Stimulated activated memory B cell treated with anti-CD40 and anti-IgM and Interleukin-4, amounts not matched to agents 10 μg/mL and 1 μg/mL and 100 μg/mL, for 72 hours (primary cell): ENCODE results near the gene GGN.
A peak's percentile ranks its signal among the peaks of the same experiment; 100 is the strongest.
"Not testable (repeated sequence)": the region's sequence is repeated elsewhere in the genome, so short reads cannot be mapped to it uniquely, and the experiment has no call there.

Experiments
- ATAC-seq: fragments of 150-1000 bp; cut with Tn5 transposase; 2 replicates; pipeline ENCODE4 v1.10.0; 2021
- H3K27ac Mint-ChIP-seq: one replicate; pipeline ENCODE4 v1.8.0; 2022; ENCODE audit warnings: mild to moderate bottlenecking, mixed read lengths
- H3K27me3 Mint-ChIP-seq: one replicate; pipeline ENCODE4 v1.8.0; 2022; ENCODE audit warnings: mixed read lengths
- H3K36me3 Mint-ChIP-seq: one replicate; pipeline ENCODE4 v1.8.0; 2022; ENCODE audit warnings: mixed read lengths
- H3K4me1 Mint-ChIP-seq: one replicate; pipeline ENCODE4 v1.8.0; 2022; ENCODE audit warnings: mixed read lengths
- H3K4me3 Mint-ChIP-seq: one replicate; pipeline ENCODE4 v1.8.0; 2022; ENCODE audit warnings: mild to moderate bottlenecking, moderate library complexity, mixed read lengths
- H3K9me3 Mint-ChIP-seq: one replicate; pipeline ENCODE4 v1.8.0; 2022; ENCODE audit warnings: mixed read lengths

The GGN gene

GRCh38 chr19:38420935-38421334, 33.1 kb upstream of the GGN start:
- no peak for ATAC-seq
- H3K27me3 Mint-ChIP-seq = no peaks in the 10 kb centered on the region
- H3K4me3 Mint-ChIP-seq = no peak overlapping the region
- peaks cover 36% of the 10 kb centered on the region for H3K4me1 Mint-ChIP-seq
- no peak overlapping the region for H3K27ac Mint-ChIP-seq
- H3K36me3 Mint-ChIP-seq = no peaks in the 10 kb centered on the region
- H3K9me3 Mint-ChIP-seq = no peaks in the 10 kb centered on the region

GRCh38 chr19:38417544-38418506, 30.0 kb upstream of the GGN start:
- peak; percentile 88 for ATAC-seq
- Mint-ChIP-seq H3K27ac (peak overlapping the region; percentile 67), H3K36me3 (no peaks in the 10 kb centered on the region), H3K4me3 (peak overlapping the region; percentile 76), H3K27me3 (no peaks in the 10 kb centered on the region), H3K4me1 (peaks cover 26% of the 10 kb centered on the region), H3K9me3 (no peaks in the 10 kb centered on the region)

- H3K36me3 Mint-ChIP-seq = no peaks in the 10 kb centered on the region
- no peak for ATAC-seq
Observed at GRCh38 chr19:38417146-38417543, 29.3 kb upstream of the GGN start.

GRCh38 chr19:38413416-38413815, 25.6 kb upstream of the GGN start:
- Mint-ChIP-seq H3K27ac (no peak overlapping the region), H3K9me3 (no peaks in the 10 kb centered on the region), H3K36me3 (peaks cover 8% of the 10 kb centered on the region), H3K4me3 (no peak overlapping the region), H3K4me1 (peaks cover 18% of the 10 kb centered on the region), H3K27me3 (no peaks in the 10 kb centered on the region)
- no peak for ATAC-seq

More at GRCh38 chr19:38417146-38417543, 29.3 kb upstream of the GGN start:
- Mint-ChIP-seq H3K9me3 (no peaks in the 10 kb centered on the region), H3K27ac (peak overlapping the region; percentile 67), H3K4me1 (peaks cover 26% of the 10 kb centered on the region), H3K4me3 (peak overlapping the region; percentile 76), H3K27me3 (no peaks in the 10 kb centered on the region)

GRCh38 chr19:38412961-38413360, 25.1 kb upstream of the GGN start:
- Mint-ChIP-seq H3K27me3 (no peaks in the 10 kb centered on the region), H3K4me3 (no peak overlapping the region), H3K27ac (no peak overlapping the region), H3K36me3 (peaks cover 12% of the 10 kb centered on the region), H3K4me1 (peaks cover 14% of the 10 kb centered on the region), H3K9me3 (no peaks in the 10 kb centered on the region)
- no peak for ATAC-seq

- H3K27ac Mint-ChIP-seq = no peak overlapping the region
- H3K4me1 Mint-ChIP-seq = peaks cover 9% of the 10 kb centered on the region
- peaks cover 15% of the 10 kb centered on the region for H3K36me3 Mint-ChIP-seq
- no peaks in the 10 kb centered on the region for H3K27me3 Mint-ChIP-seq
- H3K9me3 Mint-ChIP-seq = no peaks in the 10 kb centered on the region
- H3K4me3 Mint-ChIP-seq = no peak overlapping the region
- ATAC-seq = no peak
Observed at GRCh38 chr19:38412491-38412890, 24.7 kb upstream of the GGN start.

GRCh38 chr19:38411898-38412297, 24.1 kb upstream of the GGN start:
- not testable (repeated sequence) for H3K27ac Mint-ChIP-seq, H3K4me3 Mint-ChIP-seq, H3K27me3 Mint-ChIP-seq, ATAC-seq, H3K4me1 Mint-ChIP-seq, H3K9me3 Mint-ChIP-seq
- H3K36me3 Mint-ChIP-seq = peaks cover 20% of the 10 kb centered on the region

GRCh38 chr19:38411041-38411712, 23.3 kb upstream of the GGN start:
- H3K27ac Mint-ChIP-seq = no peak overlapping the region
- no peaks in the 10 kb centered on the region for H3K4me1 Mint-ChIP-seq
- no peak overlapping the region for H3K4me3 Mint-ChIP-seq
- H3K9me3 Mint-ChIP-seq = no peaks in the 10 kb centered on the region
- H3K36me3 Mint-ChIP-seq = peaks cover 21% of the 10 kb centered on the region
- no peaks in the 10 kb centered on the region for H3K27me3 Mint-ChIP-seq
- ATAC-seq = no peak

- not testable (repeated sequence) for H3K4me1 Mint-ChIP-seq, H3K4me3 Mint-ChIP-seq, ATAC-seq, H3K9me3 Mint-ChIP-seq, H3K27me3 Mint-ChIP-seq, H3K27ac Mint-ChIP-seq
- H3K36me3 Mint-ChIP-seq = peaks cover 23% of the 10 kb centered on the region
Observed at GRCh38 chr19:38410407-38410806, 22.6 kb upstream of the GGN start.

- Mint-ChIP-seq H3K36me3 (peaks cover 27% of the 10 kb centered on the region), H3K9me3 (no peaks in the 10 kb centered on the region), H3K4me1 (peaks cover 9% of the 10 kb centered on the region), H3K27ac (no peak overlapping the region), H3K4me3 (no peak overlapping the region), H3K27me3 (no peaks in the 10 kb centered on the region)
- ATAC-seq = no peak
Observed at GRCh38 chr19:38409631-38410133, 21.8 kb upstream of the GGN start.

- H3K27ac Mint-ChIP-seq = no peak overlapping the region
- H3K4me1 Mint-ChIP-seq = peaks cover 23% of the 10 kb centered on the region
- peaks cover 27% of the 10 kb centered on the region for H3K36me3 Mint-ChIP-seq
- peak overlapping the region; percentile 25 for H3K4me3 Mint-ChIP-seq
- H3K9me3 Mint-ChIP-seq = no peaks in the 10 kb centered on the region
- ATAC-seq = no peak
- H3K27me3 Mint-ChIP-seq = peaks cover 16% of the 10 kb centered on the region
Observed at GRCh38 chr19:38405276-38405675, 17.4 kb upstream of the GGN start.

GRCh38 chr19:38404858-38405257, 17.0 kb upstream of the GGN start:
- H3K27ac Mint-ChIP-seq = peak overlapping the region; percentile 92
- no peak for ATAC-seq
- H3K36me3 Mint-ChIP-seq = peaks cover 27% of the 10 kb centered on the region
- no peaks in the 10 kb centered on the region for H3K9me3 Mint-ChIP-seq
- peak overlapping the region; percentile 17 for H3K4me3 Mint-ChIP-seq
- peaks cover 20% of the 10 kb centered on the region for H3K27me3 Mint-ChIP-seq
- H3K4me1 Mint-ChIP-seq = peaks cover 23% of the 10 kb centered on the region

- Mint-ChIP-seq H3K4me1 (peaks cover 23% of the 10 kb centered on the region), H3K4me3 (peak within 1 kb of the TSS; percentile 93), H3K36me3 (peaks cover 17% of the 10 kb centered on the region), H3K9me3 (no peaks in the 10 kb centered on the region), H3K27me3 (peaks cover 38% of the 10 kb centered on the region), H3K27ac (peak within 1 kb of the TSS; percentile 92)
- ATAC-seq = peak; percentile 99
Observed at GRCh38 chr19:38402967-38403674, 15.3 kb upstream of the GGN start, which contains the start of gene FAM98C. FAM98C (plus strand) TSS chr19:38403093; CDS start chr19:38403154, 61 bp downstream.

- H3K4me3 Mint-ChIP-seq = peak overlapping the region; percentile 93
- peak overlapping the region; percentile 92 for H3K27ac Mint-ChIP-seq
- no peaks in the 10 kb centered on the region for H3K9me3 Mint-ChIP-seq
- H3K36me3 Mint-ChIP-seq = peaks cover 12% of the 10 kb centered on the region
- peaks cover 23% of the 10 kb centered on the region for H3K4me1 Mint-ChIP-seq
- peaks cover 42% of the 10 kb centered on the region for H3K27me3 Mint-ChIP-seq
- no peak for ATAC-seq
Observed at GRCh38 chr19:38402623-38402966, 14.8 kb upstream of the GGN start.

GRCh38 chr19:38401148-38401547, 13.3 kb upstream of the GGN start:
- peak overlapping the region; percentile 33 for H3K27ac Mint-ChIP-seq
- no peaks in the 10 kb centered on the region for H3K9me3 Mint-ChIP-seq
- ATAC-seq = no peak

More at GRCh38 chr19:38401148-38401547, 13.3 kb upstream of the GGN start:
- Mint-ChIP-seq H3K36me3 (peaks cover 6% of the 10 kb centered on the region), H3K27me3 (peaks cover 56% of the 10 kb centered on the region), H3K4me3 (no peak overlapping the region), H3K4me1 (peaks cover 23% of the 10 kb centered on the region)
